HCT116 (cell line): ENCODE data around the gene KIF5A. TPM values are rescaled to one million over a fixed set of nuclear protein-coding genes. Genes with fewer than 3 reads are reported as not detected.

Experiments
- ATAC-seq: fragments of 200-7000 bp; cut with Tn5 transposase; 2 replicates; pipeline ENCODE4 v1.9.1; 2020; ENCODE audit warnings: mild to moderate bottlenecking, moderate library complexity
- BruUV-seq: library from RNA; stranded (reverse); fragments of 400-500 nt; replicated peaks from 2 replicates; lab custom pipeline; 2021; lab: Mats Ljungman, UMichigan
- CTCF ChIA-PET: fragments of 300-600 bp; sonication (Branson Sonifier 250); formaldehyde crosslinking; loops from one replicate; lab custom pipeline; 2021; ENCODE audit warnings: antibody characterized with exemption; lab: Charles Lee
- POLR2A ChIA-PET: fragments of 300-600, 350-600 bp; sonication (Branson Sonifier 250); formaldehyde crosslinking; loops from one replicate; lab custom pipeline; 2021; ENCODE audit warnings: antibody characterized with exemption; lab: Charles Lee
- RAD21 ChIA-PET, 2 experiments: fragments of 300-600 bp; sonication (Branson Sonifier 250); formaldehyde crosslinking; loops; one replicate each; lab custom pipeline; 2023; ENCODE audit warnings: low total read pairs in 2 of 2; ENCODE audit not compliant: uncharacterized antibody in 2 of 2, unreplicated experiment in 2 of 2, low non-redundant PET in 1 of 2; lab: Charles Lee
- DNase-seq: peaks from one replicate; pipeline ENCODE4 v3.0.0-alpha.2; 2010; ENCODE audit warnings: low read depth, low spot score
- H2AFZ ChIP-seq: fragments of 200-600 bp; shearing (Covaris generic), sonication (generic); 2 replicates; pipeline ENCODE4 v1.6.1; 2017; ENCODE audit warnings: low read depth, mixed run types, mixed read lengths, antibody characterized with exemption, low read length; ENCODE audit not compliant: poor library complexity, severe bottlenecking
- H3K27ac ChIP-seq: 2 replicates; pipeline ENCODE4 v1.5.1; 2012; ENCODE audit warnings: low read depth, low read length
- H3K27me3 ChIP-seq: fragments of 200-600 bp; sonication (generic); 2 replicates; pipeline ENCODE4 v1.6.1; 2016; ENCODE audit warnings: mixed run types, low read length, mixed read lengths; ENCODE audit not compliant: insufficient read depth
- H3K36me3 ChIP-seq, 2 experiments: fragments of 200-500 bp in 1 of 2; fragments of 200-600 bp in 1 of 2; sonication (Bioruptor generic) in 1 of 2; sonication (generic) in 1 of 2; 2 replicates each; pipeline versions ENCODE4 v1.5.1 to v1.6.1; 2014 to 2016; ENCODE audit warnings: low read length in 2 of 2, inconsistent platforms in 1 of 2, mixed read lengths in 1 of 2, mixed run types in 1 of 2; ENCODE audit not compliant: insufficient read depth in 2 of 2, control insufficient read depth in 1 of 2
- H3K4me1 ChIP-seq, 2 experiments: fragments of 200-600 bp in 1 of 2; sonication (generic) in 1 of 2; 2 replicates each; pipeline versions ENCODE4 v1.5.1 to v1.6.1; 2012 to 2017; ENCODE audit warnings: low read length in 2 of 2, inconsistent platforms in 1 of 2, mild to moderate bottlenecking in 1 of 2, mixed read lengths in 1 of 2, mixed run types in 1 of 2, moderate library complexity in 1 of 2; ENCODE audit not compliant: insufficient read depth in 2 of 2, control insufficient read depth in 1 of 2
- H3K4me2 ChIP-seq: fragments of 200-600 bp; sonication (generic); 2 replicates; pipeline ENCODE4 v1.6.1; 2017; ENCODE audit warnings: mixed run types, low read length, mixed read lengths
- H3K4me3 ChIP-seq, 2 experiments: fragments of 200-600 bp in 1 of 2; sonication (generic) in 1 of 2; replicated peaks in 1 of 2; 2 replicates each; pipeline ENCODE4 v1.5.1; 2011 to 2016; ENCODE audit warnings: low read length in 2 of 2, control low read depth in 1 of 2, low read depth in 1 of 2, mild to moderate bottlenecking in 1 of 2, mixed read lengths in 1 of 2, mixed run types in 1 of 2
- H3K79me2 ChIP-seq: fragments of 200-600 bp; sonication (generic); 2 replicates; pipeline ENCODE4 v1.6.1; 2017; ENCODE audit warnings: mild to moderate bottlenecking, mixed run types, low read length, moderate library complexity, mixed read lengths; ENCODE audit not compliant: insufficient read depth
- H3K9ac ChIP-seq: fragments of 200-600 bp; sonication (generic); 2 replicates; pipeline ENCODE4 v1.6.1; 2016; ENCODE audit warnings: low read length, mixed read lengths
- H3K9me2 ChIP-seq: fragments of 200-600 bp; sonication (generic), shearing (Covaris generic); 2 replicates; pipeline ENCODE4 v1.6.1; 2017; ENCODE audit warnings: mixed run types, mild to moderate bottlenecking, moderate library complexity; ENCODE audit not compliant: insufficient read depth
- H3K9me3 ChIP-seq, 2 experiments: fragments of 200-500 bp in 1 of 2; fragments of 200-600 bp in 1 of 2; sonication (Bioruptor generic) in 1 of 2; sonication (generic) in 1 of 2; 2 replicates each; pipeline ENCODE4 v1.6.1; 2014 to 2017; ENCODE audit warnings: low read length in 2 of 2, mixed read lengths in 2 of 2, inconsistent platforms in 1 of 2, low read depth in 1 of 2, mild to moderate bottlenecking in 1 of 2, mixed run types in 1 of 2, moderate library complexity in 1 of 2; ENCODE audit not compliant: control insufficient read depth in 1 of 2, insufficient read depth in 1 of 2
- H4K20me1 ChIP-seq: fragments of 200-600 bp; sonication (generic), shearing (Covaris generic); 2 replicates; pipeline ENCODE4 v1.6.1; 2017; ENCODE audit warnings: mixed run types, mild to moderate bottlenecking, moderate library complexity; ENCODE audit not compliant: insufficient read depth
- CEBPB ChIP-seq: IDR thresholded peaks from 2 replicates; pipeline ENCODE4 v1.6.1; 2012; ENCODE audit warnings: low read depth
- EGR1 ChIP-seq: IDR thresholded peaks from 2 replicates; pipeline ENCODE4 v1.6.1; 2012; ENCODE audit warnings: low read depth
- ELF1 ChIP-seq: IDR thresholded peaks from 2 replicates; pipeline ENCODE4 v1.6.1; 2012; ENCODE audit warnings: low read depth, borderline replicate concordance
- EZH2 ChIP-seq: fragments of 200-600 bp; sonication (generic); IDR thresholded peaks from 2 replicates; pipeline ENCODE4 v1.6.1; 2017; ENCODE audit warnings: antibody characterized with exemption, mixed run types
- EZH2phosphoT487 ChIP-seq: fragments of 200-600 bp; IDR thresholded peaks from 2 replicates; pipeline ENCODE4 v1.6.1; 2018; ENCODE audit warnings: antibody characterized with exemption, borderline replicate concordance
- RAD21 ChIP-seq: IDR thresholded peaks from 2 replicates; pipeline ENCODE4 v1.6.1; 2012; ENCODE audit warnings: low read depth, mild to moderate bottlenecking
- TCF7L2 ChIP-seq: IDR thresholded peaks from 2 replicates; pipeline ENCODE4 v1.7.0; 2011; ENCODE audit warnings: borderline replicate concordance, inconsistent platforms; ENCODE audit not compliant: insufficient read depth, insufficient read length; ENCODE audit errors: extremely low read depth
- ZBTB33 ChIP-seq: IDR thresholded peaks from 2 replicates; pipeline ENCODE4 v1.6.1; 2011; ENCODE audit warnings: mild to moderate bottlenecking, low read length, moderate library complexity; ENCODE audit not compliant: insufficient replicate concordance; ENCODE audit errors: extremely low read depth
- ZFX ChIP-seq: fragments of 450-650 bp; IDR thresholded peaks from 2 replicates; pipeline ENCODE4 v1.6.1; 2017
- intact Hi-C: fragments of 100-400 bp; cut with micrococcal nuclease; formaldehyde crosslinking; loops from 2 replicates; pipeline ENCODE4 v1.10.0; 2022
- total RNA-seq: library from RNA; stranded (reverse); gene quantifications from one replicate; pipeline ENCODE4 v1.2.1, GENCODE V29; 2021; ENCODE audit not compliant: unreplicated experiment
- TF ChIP-seq, protein P1 (sequence below): IDR thresholded peaks from 2 replicates; pipeline ENCODE4 v1.6.1; 2012; ENCODE audit warnings: low read depth
- TF ChIP-seq, protein P2 (sequence below): IDR thresholded peaks from 2 replicates; pipeline ENCODE4 v1.6.1; 2012
- TF ChIP-seq, protein P3 (sequence below), 3 experiments: fragments of 200-600 bp in 1 of 3; sonication (generic) in 1 of 3; IDR thresholded peaks in 2 of 3; conservative IDR thresholded peaks in 1 of 3; 2 replicates each; pipeline ENCODE4 v1.5.1; 2012 to 2017; ENCODE audit warnings: low read depth in 2 of 3, low read length in 2 of 3, antibody characterized with exemption in 1 of 3, borderline replicate concordance in 1 of 3, control low read depth in 1 of 3, mild to moderate bottlenecking in 1 of 3, mixed read lengths in 1 of 3, mixed run types in 1 of 3, moderate library complexity in 1 of 3; ENCODE audit not compliant: insufficient read depth in 1 of 3

The KIF5A gene
- total RNA-seq, 1 experiment from 2014 or later, result 5.2 TPM

DNA sequence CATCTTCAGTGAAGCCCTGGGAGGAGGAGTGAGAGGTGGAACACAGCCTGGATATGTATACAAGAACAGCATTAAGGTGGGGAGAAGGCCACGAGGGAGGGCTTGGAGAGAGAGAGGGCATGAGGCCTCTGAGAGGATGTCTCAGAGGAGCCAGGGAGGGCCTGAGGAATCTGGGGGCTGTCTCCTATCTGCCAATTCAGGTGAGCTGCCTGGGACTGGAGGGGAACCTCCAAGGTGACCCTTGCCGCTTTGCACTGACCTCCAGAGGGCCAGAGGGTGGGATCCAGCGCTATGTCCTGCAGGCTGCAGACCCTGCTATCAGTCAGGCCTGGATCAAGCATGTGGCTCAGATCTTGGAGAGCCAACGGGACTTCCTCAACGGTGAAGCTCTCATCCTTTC lies 65.8 kb downstream of the KIF5A start:
- Histone ChIP-seq H3K36me3 (no peaks in the 10 kb centered on the region), H3K9me3 (no peaks in the 10 kb centered on the region), H3K9ac (no peak overlapping the region), H3K79me2 (no peaks in the 10 kb centered on the region), H3K27me3 (no peaks in the 10 kb centered on the region), H4K20me1 (no peaks in the 10 kb centered on the region), H3K4me2 (no peak overlapping the region), H2AFZ (no peak overlapping the region), H3K27ac (no peak overlapping the region), H3K9me2 (no peaks in the 10 kb centered on the region), H3K4me1 (peaks cover 0 to 9% of the 10 kb centered on the region in 2 experiments; a peak in 1 of 4 replicates), H3K4me3 (no peak overlapping the region)
- no TSS peak for BruUV-seq
- RAD21 ChIA-PET, result no interaction called here
- intact Hi-C loops, result no loop called here
- TF ChIP-seq ELF1, result no peak
- no peak for TF ChIP-seq ZBTB33
- no peak for TF ChIP-seq ZFX
- TF ChIP-seq TCF7L2, result no peak
- TF ChIP-seq EZH2phosphoT487, result no peak
- TF ChIP-seq EGR1, result no peak
- no peak for TF ChIP-seq CEBPB
- TF ChIP-seq RAD21, result no peak
- TF ChIP-seq, protein P1, sequence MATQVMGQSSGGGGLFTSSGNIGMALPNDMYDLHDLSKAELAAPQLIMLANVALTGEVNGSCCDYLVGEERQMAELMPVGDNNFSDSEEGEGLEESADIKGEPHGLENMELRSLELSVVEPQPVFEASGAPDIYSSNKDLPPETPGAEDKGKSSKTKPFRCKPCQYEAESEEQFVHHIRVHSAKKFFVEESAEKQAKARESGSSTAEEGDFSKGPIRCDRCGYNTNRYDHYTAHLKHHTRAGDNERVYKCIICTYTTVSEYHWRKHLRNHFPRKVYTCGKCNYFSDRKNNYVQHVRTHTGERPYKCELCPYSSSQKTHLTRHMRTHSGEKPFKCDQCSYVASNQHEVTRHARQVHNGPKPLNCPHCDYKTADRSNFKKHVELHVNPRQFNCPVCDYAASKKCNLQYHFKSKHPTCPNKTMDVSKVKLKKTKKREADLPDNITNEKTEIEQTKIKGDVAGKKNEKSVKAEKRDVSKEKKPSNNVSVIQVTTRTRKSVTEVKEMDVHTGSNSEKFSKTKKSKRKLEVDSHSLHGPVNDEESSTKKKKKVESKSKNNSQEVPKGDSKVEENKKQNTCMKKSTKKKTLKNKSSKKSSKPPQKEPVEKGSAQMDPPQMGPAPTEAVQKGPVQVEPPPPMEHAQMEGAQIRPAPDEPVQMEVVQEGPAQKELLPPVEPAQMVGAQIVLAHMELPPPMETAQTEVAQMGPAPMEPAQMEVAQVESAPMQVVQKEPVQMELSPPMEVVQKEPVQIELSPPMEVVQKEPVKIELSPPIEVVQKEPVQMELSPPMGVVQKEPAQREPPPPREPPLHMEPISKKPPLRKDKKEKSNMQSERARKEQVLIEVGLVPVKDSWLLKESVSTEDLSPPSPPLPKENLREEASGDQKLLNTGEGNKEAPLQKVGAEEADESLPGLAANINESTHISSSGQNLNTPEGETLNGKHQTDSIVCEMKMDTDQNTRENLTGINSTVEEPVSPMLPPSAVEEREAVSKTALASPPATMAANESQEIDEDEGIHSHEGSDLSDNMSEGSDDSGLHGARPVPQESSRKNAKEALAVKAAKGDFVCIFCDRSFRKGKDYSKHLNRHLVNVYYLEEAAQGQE, result no peak
- TF ChIP-seq, protein P2, sequence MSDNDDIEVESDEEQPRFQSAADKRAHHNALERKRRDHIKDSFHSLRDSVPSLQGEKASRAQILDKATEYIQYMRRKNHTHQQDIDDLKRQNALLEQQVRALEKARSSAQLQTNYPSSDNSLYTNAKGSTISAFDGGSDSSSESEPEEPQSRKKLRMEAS, result no peak
- TF ChIP-seq, protein P3, sequence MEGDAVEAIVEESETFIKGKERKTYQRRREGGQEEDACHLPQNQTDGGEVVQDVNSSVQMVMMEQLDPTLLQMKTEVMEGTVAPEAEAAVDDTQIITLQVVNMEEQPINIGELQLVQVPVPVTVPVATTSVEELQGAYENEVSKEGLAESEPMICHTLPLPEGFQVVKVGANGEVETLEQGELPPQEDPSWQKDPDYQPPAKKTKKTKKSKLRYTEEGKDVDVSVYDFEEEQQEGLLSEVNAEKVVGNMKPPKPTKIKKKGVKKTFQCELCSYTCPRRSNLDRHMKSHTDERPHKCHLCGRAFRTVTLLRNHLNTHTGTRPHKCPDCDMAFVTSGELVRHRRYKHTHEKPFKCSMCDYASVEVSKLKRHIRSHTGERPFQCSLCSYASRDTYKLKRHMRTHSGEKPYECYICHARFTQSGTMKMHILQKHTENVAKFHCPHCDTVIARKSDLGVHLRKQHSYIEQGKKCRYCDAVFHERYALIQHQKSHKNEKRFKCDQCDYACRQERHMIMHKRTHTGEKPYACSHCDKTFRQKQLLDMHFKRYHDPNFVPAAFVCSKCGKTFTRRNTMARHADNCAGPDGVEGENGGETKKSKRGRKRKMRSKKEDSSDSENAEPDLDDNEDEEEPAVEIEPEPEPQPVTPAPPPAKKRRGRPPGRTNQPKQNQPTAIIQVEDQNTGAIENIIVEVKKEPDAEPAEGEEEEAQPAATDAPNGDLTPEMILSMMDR (IDR thresholded peaks at IDR 0.05 in 2 of 3, conservative IDR thresholded peaks at IDR 0.05 in 1 of 3; ENCODE audit: borderline replicate concordance in 1 of 3, insufficient read depth in 1 of 3, low read depth in 2 of 3, low read length in 2 of 3), result no peak
- no peak for TF ChIP-seq EZH2
- POLR2A ChIA-PET, result no interaction called here
- ATAC-seq, result no peak
- DNase-seq, result no peak
- CTCF ChIA-PET, result interaction anchor here (1.4 kb wide), 1 partner anchor 17 kb away, joined by 4 read pairs; the partner anchor contains the start of gene B4GALNT1
